Testis (tissue), 2 donors: ENCODE data around the gene TTLL11.

Experiments
- POLR2A ChIP-seq: fragments of 450-650 bp; IDR thresholded peaks from one replicate; pipeline ENCODE4 v1.6.1; 2017; ENCODE audit warnings: antibody characterized with exemption, mild to moderate bottlenecking, moderate library complexity
- TF ChIP-seq, protein P1 (sequence below), 3 experiments: fragments of 450-650 bp in 2 of 3; fragments of 200-600 bp in 1 of 3; sonication (generic) in 1 of 3; IDR thresholded peaks; one replicate each; pipeline ENCODE4 v1.5.1; 2016 to 2019; ENCODE audit warnings: antibody characterized with exemption in 3 of 3, mild to moderate bottlenecking in 2 of 3, moderate library complexity in 1 of 3

- no peak for TF ChIP-seq POLR2A
- TF ChIP-seq, protein P1, sequence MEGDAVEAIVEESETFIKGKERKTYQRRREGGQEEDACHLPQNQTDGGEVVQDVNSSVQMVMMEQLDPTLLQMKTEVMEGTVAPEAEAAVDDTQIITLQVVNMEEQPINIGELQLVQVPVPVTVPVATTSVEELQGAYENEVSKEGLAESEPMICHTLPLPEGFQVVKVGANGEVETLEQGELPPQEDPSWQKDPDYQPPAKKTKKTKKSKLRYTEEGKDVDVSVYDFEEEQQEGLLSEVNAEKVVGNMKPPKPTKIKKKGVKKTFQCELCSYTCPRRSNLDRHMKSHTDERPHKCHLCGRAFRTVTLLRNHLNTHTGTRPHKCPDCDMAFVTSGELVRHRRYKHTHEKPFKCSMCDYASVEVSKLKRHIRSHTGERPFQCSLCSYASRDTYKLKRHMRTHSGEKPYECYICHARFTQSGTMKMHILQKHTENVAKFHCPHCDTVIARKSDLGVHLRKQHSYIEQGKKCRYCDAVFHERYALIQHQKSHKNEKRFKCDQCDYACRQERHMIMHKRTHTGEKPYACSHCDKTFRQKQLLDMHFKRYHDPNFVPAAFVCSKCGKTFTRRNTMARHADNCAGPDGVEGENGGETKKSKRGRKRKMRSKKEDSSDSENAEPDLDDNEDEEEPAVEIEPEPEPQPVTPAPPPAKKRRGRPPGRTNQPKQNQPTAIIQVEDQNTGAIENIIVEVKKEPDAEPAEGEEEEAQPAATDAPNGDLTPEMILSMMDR (IDR thresholded peaks at IDR 0.05): no peak
Observed at GRCh38 chr9:121835587-121836365, 257.3 kb downstream of the TTLL11 start.
